HG03103 (cell line): ENCODE measurements around the gene NEU1.
"Not testable (repeated sequence)": the region's sequence is repeated elsewhere in the genome, so short reads cannot be mapped to it uniquely, and the experiment has no call there.

Experiments
- ATAC-seq: cut with Tn5 transposase; IDR thresholded peaks from one replicate; pipeline ENCODE4 v1.9.1; 2021; ENCODE audit warnings: low read depth; ENCODE audit not compliant: unreplicated experiment

The NEU1 gene

DNA sequence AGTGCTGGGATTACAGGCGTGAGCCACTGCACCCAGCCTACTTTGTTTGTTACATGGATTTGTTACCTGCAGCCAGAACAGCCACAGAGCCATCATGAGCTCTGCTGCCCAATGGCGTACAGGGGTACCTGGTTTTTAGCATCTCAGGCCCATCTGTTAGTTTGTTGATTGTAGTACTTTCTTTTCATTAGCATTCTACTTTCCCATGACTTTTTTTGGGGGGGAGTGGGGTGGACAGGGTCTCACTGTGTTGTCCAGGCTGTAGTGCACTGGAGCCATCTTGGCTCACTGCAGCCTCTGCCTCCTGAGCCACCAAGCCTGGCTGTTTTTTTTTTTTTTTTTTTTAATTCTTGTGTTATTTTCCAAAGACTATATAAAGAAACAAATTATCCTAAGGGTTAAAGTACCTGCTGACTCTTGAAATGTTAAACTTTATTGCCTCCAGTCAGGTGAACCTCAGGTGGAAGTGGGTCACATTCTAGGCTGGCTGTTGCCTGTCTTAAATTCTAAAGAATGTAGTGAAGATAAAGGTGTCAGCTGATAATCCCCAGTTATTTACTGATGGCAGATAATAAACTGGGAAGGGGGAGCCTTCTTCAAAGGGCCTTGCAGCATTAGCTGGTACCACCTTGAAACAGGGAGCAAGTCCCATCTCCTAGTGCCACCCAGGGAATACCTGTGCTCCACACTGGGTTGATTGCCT is 15.2 kb downstream of the NEU1 start:
- ATAC-seq = no peak

DNA sequence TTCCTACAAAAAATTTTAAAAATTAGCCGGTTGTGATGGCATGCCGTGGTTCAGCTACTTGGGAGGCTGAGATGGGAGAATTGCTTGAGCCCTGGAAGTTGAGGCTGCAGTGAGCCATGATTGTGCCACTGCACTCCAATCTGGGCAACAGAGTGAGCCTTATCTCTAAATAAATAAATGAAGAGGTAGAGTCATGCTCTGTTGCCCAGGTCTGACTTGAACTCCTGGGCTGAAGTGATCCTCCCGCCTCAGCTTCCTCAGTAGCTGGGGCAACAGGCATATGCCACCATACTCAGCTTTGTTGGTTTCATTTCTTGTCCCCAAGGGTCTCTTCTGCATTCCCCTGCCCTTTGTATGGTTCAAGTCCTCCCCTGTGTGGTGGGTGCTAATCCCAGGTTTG is 18.1 kb downstream of the NEU1 start:
- no peak for ATAC-seq

DNA sequence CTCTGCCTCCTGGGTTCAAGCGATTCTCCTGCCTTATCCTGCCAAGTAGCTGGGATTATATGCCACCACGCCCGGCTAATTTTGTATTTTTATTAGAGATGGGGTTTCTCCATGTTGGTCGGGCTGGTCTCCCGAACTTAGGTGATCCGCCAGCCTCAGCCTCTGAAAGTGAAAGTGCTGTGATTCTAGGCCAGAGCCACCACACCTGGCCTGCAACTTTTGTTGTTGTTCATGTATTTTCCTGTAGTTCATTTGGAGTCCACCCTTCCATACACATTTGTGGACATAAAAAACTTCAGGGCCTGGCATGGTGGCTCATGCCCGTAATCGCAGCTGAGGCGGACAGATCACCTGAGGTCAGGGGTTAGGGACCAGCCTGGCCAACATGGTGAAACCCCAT is 20.6 kb downstream of the NEU1 start:
- ATAC-seq = no peak

DNA sequence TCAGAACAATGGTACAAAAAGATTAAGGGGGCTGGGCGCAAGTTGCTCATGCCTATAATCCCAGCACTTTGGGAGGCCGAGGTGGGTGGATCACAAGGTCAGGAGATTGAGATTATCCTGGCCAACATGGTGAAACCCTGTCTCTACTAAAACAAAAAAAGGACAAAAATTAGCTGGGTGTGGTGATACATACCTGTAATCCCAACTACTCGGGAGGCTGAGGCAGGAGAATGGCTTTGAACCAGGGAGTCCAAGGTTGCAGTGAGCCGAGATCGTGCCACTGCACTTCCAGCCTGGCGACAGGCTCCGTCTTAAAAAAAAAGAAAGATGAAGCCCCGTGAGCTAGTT is 22.9 kb downstream of the NEU1 start:
- ATAC-seq = not testable (repeated sequence)

DNA sequence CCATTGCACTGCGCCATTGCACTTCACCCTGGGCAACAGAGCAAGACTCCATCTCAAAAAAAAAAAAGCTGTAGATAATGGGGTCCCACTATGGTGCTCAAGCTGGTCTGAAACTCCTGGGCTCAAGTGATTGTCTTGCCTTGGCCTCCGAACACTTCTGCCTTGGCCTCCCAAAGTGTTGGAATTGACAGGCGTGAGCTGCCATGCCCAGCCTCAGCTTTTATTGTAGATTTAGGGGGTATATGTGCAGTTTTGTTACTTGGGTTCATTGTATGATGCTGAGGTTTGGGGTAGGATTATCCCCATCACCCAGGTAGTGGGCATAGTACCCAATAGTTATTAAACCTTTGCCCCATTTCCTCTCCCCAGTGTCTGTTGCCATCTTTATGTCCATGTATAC is 23.7 kb downstream of the NEU1 start:
- no peak for ATAC-seq

DNA sequence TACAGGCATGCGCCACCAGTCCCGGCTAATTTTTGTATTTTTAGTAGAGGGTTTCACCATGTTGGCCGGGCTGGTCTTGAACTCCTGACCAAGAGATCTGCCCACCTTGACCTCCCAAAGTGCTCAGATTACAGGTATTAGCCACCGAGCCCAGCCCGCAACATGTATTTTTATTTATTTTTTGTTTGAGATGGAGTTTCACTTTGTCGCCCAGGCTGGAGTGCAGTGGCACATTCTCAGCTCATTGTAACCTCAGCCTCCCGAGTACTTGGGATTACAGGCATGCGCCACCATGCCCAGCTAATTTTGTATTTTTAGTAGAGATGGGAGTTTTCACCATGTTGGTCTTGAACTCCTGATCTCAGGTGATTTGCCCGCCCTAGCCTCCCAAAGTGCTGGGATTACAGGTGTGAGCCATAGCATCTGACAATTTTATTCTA is 24.5 kb downstream of the NEU1 start:
- not testable (repeated sequence) for ATAC-seq

DNA sequence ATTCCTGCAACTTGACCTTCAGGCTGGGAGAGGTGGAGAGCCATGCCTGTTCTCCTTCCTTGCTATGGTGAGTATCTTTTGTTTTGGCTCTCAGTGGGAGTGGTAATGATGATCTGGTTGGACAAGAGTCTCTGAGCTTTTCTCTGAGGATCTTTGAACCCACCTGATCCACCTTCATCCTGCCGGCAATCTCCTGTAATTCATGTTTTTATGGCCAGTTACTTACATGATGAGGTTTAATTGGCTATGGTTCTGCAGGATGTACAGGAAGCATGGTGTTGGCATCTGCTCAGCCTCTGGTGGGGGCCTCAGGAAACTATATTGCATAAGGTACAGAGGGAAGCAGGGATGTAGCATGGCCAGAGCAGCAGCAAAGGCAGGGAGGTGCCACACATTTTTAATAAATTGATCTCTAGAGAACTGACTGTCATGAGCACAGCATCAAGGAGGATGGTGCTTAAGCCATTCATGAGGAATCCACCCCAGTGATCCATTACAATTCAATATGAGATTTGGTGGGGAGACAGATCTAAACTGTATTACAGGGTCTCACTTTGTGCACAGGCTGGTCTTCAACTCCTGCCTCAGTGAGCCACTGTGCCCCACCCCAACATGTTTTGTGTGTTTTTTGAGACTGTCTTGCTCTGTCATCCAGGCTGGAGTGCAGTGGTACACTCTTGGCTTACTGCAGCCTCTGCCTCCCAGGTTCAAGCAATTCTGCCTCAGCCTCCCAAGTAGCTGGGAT is 25.1 kb downstream of the NEU1 start:
- no peak for ATAC-seq

DNA sequence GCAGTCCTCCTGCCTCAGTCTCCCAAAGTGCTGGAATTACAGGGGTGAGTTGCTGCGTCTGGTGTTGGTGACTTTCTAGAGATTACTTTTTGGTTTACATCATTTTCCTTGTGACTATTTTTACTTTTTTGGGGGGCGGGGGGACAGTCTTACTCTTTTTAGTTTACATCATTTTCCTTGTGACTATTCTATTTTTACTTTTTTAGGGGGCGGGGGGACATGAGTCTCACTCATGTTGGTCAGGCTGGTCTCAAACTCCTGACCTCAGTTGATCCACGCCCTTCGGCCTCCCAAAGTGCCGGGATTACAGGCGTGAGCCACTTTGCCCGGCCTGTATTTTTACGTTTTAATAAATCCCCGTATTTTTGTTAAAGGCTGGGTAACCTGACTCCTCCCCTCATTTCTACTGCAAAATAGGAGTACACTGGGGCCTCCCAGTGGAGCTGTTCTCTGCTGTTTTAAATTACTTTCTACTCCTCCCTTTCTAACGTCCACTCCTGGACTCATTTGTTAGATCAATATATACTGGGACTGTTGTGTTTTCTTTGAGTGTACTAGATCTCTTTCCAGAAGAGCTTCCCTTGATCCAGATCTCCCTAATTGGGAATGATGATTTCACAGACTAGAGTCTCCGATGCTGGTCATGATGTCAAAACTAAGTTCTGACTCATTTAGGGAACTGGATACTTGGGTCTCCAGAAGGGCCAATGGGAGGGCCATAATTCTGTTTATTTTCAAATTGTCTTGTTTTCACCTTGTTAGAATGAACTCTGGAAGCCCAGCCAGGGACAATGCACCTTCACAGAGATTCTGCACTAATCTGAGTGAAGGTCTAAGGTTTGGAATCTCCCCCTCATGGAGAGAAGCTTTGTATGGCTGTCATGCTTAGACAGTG is 25.9 kb downstream of the NEU1 start:
- no peak for ATAC-seq

DNA sequence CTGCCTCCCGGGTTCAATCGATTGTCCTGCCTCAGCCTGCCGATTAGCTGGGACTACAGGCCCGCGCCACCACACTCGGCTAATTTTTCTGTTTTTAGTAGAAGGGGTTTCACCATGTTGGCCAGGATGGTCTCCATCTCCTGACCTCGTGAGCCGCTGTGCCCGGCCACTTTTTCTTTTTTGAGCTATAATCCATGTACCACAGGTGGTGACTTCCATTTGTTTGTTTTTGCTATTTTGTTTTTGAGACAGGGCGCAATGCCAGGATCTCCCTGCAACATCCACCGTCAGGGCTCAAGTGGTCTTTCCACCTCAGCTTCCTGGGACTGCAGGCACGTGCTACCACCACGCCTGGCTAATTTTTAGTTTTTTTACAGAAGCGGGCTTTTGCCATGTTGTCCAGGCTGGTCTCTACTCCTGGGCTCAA is 26.6 kb downstream of the NEU1 start:
- ATAC-seq = no peak

DNA sequence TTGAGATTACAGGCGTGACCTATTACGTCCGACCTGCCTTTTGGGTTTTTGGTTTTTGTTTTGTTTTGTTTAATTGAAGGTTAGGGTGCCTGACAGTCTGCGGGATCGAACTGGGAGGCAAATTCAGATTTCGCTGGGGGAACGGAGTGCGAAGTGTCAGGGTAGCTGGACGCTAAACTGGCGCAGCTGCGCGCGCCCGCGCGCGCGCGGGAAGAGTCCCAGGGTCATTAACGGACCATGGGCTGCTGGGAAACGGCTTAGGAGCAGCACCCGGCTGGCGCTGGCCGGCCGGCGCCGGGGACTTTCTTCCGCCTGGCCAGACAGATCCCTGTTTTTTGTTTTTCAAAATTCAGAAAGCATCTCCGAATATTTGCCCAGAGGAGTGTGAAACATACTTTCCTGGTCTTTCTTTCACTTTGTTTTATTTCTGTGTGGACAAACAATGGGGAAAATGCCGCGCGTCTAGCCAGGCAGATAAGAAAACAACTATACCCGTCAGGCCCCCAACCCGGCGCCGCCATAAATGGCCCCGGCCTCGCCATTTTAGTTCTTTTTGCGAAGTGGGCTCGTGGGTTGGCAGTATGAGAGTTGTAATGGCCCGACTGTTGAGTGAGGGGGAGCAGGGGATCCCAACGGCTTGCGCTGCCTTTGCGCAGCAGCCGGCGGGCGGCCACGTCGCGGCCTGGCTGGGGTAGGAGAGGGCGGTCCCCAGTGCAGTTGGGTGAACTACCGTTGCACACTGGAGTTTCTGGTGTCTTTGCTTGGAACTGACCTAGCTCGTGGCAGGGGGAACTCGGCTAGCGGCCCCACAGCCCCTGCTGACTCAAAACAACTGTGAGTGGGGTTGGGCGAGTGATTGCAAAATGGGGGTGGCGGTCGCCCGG is 28.0 kb downstream of the NEU1 start:
- no peak for ATAC-seq

DNA sequence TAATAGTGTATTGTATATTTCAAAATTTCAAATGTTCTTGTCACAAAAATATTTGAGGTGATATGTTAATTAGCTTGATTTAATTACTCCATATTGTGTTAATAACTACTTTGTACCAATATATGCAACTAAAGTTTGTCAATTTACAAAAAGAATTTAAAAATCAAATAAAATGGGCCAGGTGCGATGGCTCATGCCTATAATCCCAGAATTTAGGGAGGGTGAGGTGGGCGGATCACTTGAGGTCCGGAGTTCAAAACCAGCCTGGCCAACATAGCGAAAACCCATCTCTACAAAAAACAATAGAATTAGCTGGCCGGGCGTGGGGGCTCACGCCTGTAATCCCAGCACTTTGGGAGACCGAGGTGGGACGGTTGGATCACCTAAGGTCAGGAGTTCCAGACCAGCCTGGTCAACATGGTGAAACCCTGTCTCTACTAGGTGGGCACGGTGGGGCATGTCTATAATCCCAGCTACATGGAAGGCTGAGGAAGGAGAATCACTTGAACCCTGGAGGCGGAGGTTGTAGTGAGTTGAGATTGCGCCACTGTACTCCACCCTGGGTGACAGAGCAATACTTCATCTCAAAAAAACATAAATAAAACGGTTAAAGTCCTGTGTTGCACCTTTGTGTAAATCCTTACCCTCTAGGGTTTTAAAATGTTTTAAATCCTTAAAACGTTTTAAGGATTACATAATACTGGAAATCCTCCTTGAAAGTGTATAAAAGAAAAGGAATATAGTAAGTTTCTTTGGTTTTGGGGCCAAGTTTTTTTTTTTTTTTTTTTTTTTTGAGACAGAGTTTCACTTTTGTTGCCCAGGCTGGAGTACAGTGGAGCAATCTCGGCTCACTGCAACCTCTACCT is 31.0 kb downstream of the NEU1 start:
- no peak for ATAC-seq

DNA sequence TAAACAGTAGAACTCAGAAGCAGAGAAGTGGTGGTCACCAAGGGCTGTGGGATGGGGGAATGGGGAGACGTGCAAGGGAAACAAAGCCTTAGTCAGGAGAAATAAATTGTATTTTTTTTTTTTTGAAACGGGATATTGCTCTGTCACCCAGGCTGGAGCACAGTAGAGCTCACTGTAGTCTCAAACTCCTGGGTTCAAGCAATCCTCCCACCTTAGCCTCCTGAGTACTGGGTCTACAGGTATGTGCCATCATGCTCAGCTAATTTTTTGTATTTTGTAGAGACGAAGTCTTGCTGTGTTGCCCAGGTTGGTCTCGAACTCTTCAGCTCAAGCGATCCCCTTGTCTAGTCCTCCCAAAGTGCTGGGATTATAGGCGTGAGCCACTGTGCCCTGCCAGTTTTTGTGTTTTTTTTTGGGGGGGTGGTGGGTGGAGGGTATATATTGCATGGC is 31.7 kb downstream of the NEU1 start:
- ATAC-seq = no peak

DNA sequence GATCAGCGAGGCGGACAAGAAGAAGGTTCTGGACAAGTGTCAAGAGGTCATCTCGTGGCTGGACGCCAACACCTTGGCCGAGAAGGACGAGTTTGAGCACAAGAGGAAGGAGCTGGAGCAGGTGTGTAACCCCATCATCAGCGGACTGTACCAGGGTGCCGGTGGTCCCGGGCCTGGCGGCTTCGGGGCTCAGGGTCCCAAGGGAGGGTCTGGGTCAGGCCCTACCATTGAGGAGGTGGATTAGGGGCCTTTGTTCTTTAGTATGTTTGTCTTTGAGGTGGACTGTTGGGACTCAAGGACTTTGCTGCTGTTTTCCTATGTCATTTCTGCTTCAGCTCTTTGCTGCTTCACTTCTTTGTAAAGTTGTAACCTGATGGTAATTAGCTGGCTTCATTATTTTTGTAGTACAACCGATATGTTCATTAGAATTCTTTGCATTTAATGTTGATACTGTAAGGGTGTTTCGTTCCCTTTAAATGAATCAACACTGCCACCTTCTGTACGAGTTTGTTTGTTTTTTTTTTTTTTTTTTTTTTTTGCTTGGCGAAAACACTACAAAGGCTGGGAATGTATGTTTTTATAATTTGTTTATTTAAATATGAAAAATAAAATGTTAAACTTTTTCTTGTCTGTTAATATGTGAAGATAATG is 32.9 kb downstream of the NEU1 start:
- no peak for ATAC-seq

DNA sequence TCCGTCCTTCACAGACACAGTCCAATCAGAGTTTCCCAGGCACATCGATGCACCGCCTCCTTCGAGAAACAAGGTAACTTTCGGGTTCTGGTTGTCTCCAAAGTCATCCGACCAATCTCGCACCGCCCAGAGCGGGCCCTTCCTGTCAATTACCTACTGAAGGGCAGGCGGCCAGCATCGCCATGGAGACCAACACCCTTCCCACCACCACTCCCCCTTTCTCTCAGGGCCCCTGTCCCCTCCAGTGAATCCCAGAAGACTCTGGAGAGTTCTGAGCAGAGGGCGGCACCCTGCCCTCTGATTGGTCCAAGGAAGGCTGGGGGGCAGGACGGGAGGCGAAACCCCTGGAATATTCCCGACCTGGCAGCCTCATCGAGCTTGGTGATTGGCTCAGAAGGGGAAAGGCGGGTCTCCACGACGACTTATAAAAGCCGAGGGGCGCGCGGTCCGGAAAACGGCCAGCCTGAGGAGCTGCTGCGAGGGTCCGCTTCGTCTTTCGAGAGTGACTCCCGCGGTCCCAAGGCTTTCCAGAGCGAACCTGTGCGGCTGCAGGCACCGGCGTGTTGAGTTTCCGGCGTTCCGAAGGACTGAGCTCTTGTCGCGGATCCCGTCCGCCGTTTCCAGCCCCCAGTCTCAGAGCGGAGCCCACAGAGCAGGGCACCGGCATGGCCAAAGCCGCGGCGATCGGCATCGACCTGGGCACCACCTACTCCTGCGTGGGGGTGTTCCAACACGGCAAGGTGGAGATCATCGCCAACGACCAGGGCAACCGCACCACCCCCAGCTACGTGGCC is 35.1 kb downstream of the NEU1 start, which contains the start of gene HSPA1B:
Gene HSPA1B, plus strand, starts transcription at position 453 of the 794 bp plus-strand sequence. Its CDS starts 213 bp downstream, at position 666.
- ATAC-seq = peak; percentile 55

DNA sequence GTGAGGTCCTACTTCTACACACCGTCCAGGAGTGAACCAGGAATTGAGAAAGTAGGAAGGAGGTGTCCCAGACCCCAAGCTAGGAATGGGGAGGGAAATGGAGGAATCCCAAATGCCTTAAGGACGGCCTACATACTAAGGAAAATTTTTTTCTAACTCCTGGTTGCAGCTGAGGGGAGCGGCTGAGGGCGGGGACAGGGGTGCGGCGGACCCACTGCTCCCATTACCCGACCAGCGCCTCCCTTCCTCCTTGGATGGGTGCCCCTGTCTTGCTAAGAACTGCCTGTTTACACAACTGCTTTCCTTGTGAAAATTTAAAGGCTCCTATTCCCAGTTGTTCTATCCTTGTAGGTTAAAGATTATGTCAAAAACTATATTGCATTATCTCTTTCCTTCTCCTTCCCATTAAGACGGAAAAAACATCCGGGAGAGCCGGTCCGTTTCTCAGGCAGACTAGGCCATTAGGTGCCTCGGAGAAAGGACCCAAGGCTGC is 35.8 kb downstream of the NEU1 start:
- no peak for ATAC-seq

DNA sequence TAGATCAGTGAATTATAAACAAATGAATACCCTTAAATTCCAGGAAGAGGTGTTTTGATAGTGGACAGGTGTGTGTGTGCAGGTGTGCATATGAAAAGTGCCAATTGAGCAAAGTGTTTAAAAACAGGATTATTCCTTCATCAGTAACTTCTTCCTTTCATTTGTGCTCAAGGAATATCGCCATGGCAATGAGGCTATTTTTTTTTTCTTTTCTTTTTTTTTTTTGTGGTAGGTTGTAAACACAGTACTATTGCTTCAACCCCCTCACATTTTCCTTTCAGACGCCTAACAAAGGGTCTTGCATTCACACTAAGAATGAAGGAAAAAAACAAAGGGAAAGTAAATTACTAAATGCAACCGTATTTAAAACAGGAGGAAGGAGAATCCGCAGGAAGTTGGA is 37.1 kb downstream of the NEU1 start:
- no peak for ATAC-seq

DNA sequence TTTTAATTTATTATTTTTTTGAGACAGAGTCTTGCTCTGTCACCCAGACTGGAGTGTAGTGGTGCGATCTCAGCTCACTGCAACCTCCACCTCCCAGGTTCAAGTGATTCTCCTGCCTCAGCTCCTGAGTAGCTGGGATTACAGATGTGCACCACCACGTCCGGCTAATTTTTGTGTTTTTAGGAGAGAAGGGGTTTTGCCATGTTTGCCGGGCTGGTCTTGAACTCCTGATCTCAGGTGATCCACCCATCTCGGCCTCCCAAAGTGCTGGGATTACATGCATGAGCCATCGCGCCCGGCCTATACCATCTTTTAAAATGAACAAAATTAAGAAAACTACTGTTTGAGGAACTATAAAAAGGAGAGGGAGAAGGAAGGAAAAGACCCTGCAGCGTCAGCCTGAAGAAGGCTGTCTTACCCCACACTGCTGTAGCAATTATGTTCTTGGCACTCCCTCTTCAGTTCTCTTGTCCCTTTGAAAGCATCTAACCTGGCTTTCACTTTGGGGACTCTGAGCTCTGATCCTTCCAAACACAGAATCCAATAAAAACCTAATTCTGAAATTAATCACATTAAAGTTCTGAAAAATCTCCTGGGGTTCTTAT is 38.9 kb downstream of the NEU1 start:
- not testable (repeated sequence) for ATAC-seq
